Right renal pelvis (tissue), 4 donors: ENCODE data around the gene LATS2. TPM values are rescaled to one million over a fixed set of nuclear protein-coding genes. Genes with fewer than 3 reads are reported as not detected.

ENCODE experiments used
- DNase-seq, 4 donors: peaks; one replicate each; pipeline ENCODE4 v3.0.0-alpha.2; 2013; ENCODE audit warnings: low read depth in 4 of 4, low spot score in 3 of 4, missing footprints in 1 of 4
- polyA plus RNA-seq, 4 donors: library from polyadenylated mRNA; unstranded; fragments of 120-200 nt; gene quantifications; one replicate each; pipeline ENCODE4 v1.2.1, GENCODE V29; 2013; ENCODE audit not compliant: insufficient read length in 4 of 4

The LATS2 gene
- polyA plus RNA-seq, 4 donors: 26.6 to 29.6 (median 28.0) TPM

GRCh38 chr13:21020176-21020575 is 41.2 kb downstream of the LATS2 start:
- no peak for DNase-seq

GRCh38 chr13:21018220-21018619 is 43.2 kb downstream of the LATS2 start:
- no peak for DNase-seq

- DNase-seq: no peak
Observed at GRCh38 chr13:21016487-21016886, 44.9 kb downstream of the LATS2 start.

- DNase-seq: no peak
Observed at GRCh38 chr13:21015284-21015683, 46.1 kb downstream of the LATS2 start.

GRCh38 chr13:21014502-21015170 is 46.8 kb downstream of the LATS2 start:
- no peak for DNase-seq

GRCh38 chr13:21014139-21014501 is 47.3 kb downstream of the LATS2 start:
- DNase-seq: no peak

GRCh38 chr13:21013682-21014038 is 47.7 kb downstream of the LATS2 start:
- no peak for DNase-seq

GRCh38 chr13:21012841-21013681 is 48.3 kb downstream of the LATS2 start:
- DNase-seq: no peak

- no peak for DNase-seq
Observed at GRCh38 chr13:21012211-21012610, 49.2 kb downstream of the LATS2 start.

GRCh38 chr13:21011378-21011777 is 50.0 kb downstream of the LATS2 start:
- DNase-seq: no peak

GRCh38 chr13:21010621-21011020 is 50.8 kb downstream of the LATS2 start:
- DNase-seq: no peak

GRCh38 chr13:21009036-21009435 is 52.4 kb downstream of the LATS2 start:
- no peak for DNase-seq

GRCh38 chr13:21008026-21008425 is 53.4 kb downstream of the LATS2 start:
- DNase-seq: no peak

GRCh38 chr13:21006141-21007005 is 55.0 kb downstream of the LATS2 start:
- no peak for DNase-seq

GRCh38 chr13:21005193-21005592 is 56.2 kb downstream of the LATS2 start:
- no peak for DNase-seq

GRCh38 chr13:21001471-21001870 is 59.9 kb downstream of the LATS2 start:
- no peak for DNase-seq

GRCh38 chr13:21000647-21001046 is 60.7 kb downstream of the LATS2 start:
- DNase-seq: no peak

GRCh38 chr13:20998649-20999415 is 62.6 kb downstream of the LATS2 start:
- no peak for DNase-seq

- no peak for DNase-seq
Observed at GRCh38 chr13:20997301-20998161, 63.9 kb downstream of the LATS2 start.
